ENCODE data around the gene CATSPERE. TPM values are rescaled to one million over a fixed set of nuclear protein-coding genes. Genes with fewer than 3 reads are reported as not detected.

Gene CATSPERE
- total RNA-seq, 1 experiment from 2014 or later: 1.2 TPM

- no peak for DNase-seq
Observed at GRCh38 chr1:244545511-244545910, 84.4 kb downstream of the CATSPERE start.

GRCh38 chr1:244548558-244549115 lies 87.6 kb downstream of the CATSPERE start:
- no peak overlapping the region for H2AFZ ChIP-seq
- no peak for DNase-seq
- H3K79me2 ChIP-seq (ENCODE audit: low read depth): no peaks in the 10 kb centered on the region
- TF ChIP-seq EZH2 (IDR thresholded peaks at IDR 0.05; ENCODE audit: low read depth) (no peak), CTCF (conservative IDR thresholded peaks at IDR 0.05) (no peak)
- H3K9me3 ChIP-seq (ENCODE audit: insufficient read depth, low read depth): peaks cover 4% of the 10 kb centered on the region; the same call in 1 of the 2 replicates
- no TSS peak for BruUV-seq (replicated peaks)
- no peak overlapping the region for H3K4me3 ChIP-seq
- no peaks in the 10 kb centered on the region for H3K9me2 ChIP-seq (ENCODE audit: insufficient read depth)
- POLR2A ChIA-PET (ENCODE audit: unreplicated experiment): no interaction called here
- no peaks in the 10 kb centered on the region for H3K27me3 ChIP-seq (ENCODE audit: insufficient read depth, low read depth)
- H3F3A ChIP-seq (ENCODE audit: insufficient read depth, low read depth): peaks cover 8% of the 10 kb centered on the region; the same call in 1 of the 2 replicates
- CTCF ChIA-PET: no interaction called here
- no peaks in the 10 kb centered on the region for H4K20me1 ChIP-seq (ENCODE audit: insufficient read depth)
- no peak overlapping the region for H3K27ac ChIP-seq
- H3K36me3 ChIP-seq (ENCODE audit: low read depth): no peaks in the 10 kb centered on the region
- intact Hi-C loops (cut with micrococcal nuclease; ENCODE audit: unreplicated experiment): no loop called here
- H3K4me2 ChIP-seq: no peak overlapping the region
- peaks cover 5% of the 10 kb centered on the region; the same call in 1 of the 2 replicates for H3K4me1 ChIP-seq (replicated peaks; ENCODE audit: insufficient read depth)

More at GRCh38 chr1:244545511-244545910, 84.4 kb downstream of the CATSPERE start:
- Histone ChIP-seq H2AFZ (no peak overlapping the region), H3K4me1 (replicated peaks; ENCODE audit: insufficient read depth) (no peaks in the 10 kb centered on the region), H4K20me1 (ENCODE audit: insufficient read depth) (no peaks in the 10 kb centered on the region), H3K4me2 (no peak overlapping the region), H3K4me3 (no peak overlapping the region), H3K9me3 (ENCODE audit: insufficient read depth, low read depth) (peaks cover 4% of the 10 kb centered on the region; the same call in 1 of the 2 replicates), H3K9me2 (ENCODE audit: insufficient read depth) (no peaks in the 10 kb centered on the region), H3K79me2 (ENCODE audit: low read depth) (no peaks in the 10 kb centered on the region), H3K36me3 (ENCODE audit: low read depth) (no peaks in the 10 kb centered on the region), H3K27ac (no peak overlapping the region), H3F3A (ENCODE audit: insufficient read depth, low read depth) (no peaks in the 10 kb centered on the region), H3K27me3 (ENCODE audit: insufficient read depth, low read depth) (no peaks in the 10 kb centered on the region)
- intact Hi-C loops (cut with micrococcal nuclease; ENCODE audit: unreplicated experiment): no loop called here
- no peak for TF ChIP-seq CTCF (conservative IDR thresholded peaks at IDR 0.05)
- TF ChIP-seq EZH2 (IDR thresholded peaks at IDR 0.05; ENCODE audit: low read depth): no peak
- BruUV-seq (replicated peaks): no TSS peak
- CTCF ChIA-PET: no interaction called here
- POLR2A ChIA-PET (ENCODE audit: unreplicated experiment): no interaction called here

GRCh38 chr1:244552336-244552735 lies 91.3 kb downstream of the CATSPERE start:
- Histone ChIP-seq H3K4me2 (peak overlapping the region; percentile 51; the same call in 1 of the 2 replicates), H3K4me1 (replicated peaks; ENCODE audit: insufficient read depth) (peaks cover 5% of the 10 kb centered on the region; the same call in 1 of the 2 replicates), H3K27ac (no peak overlapping the region), H3K27me3 (ENCODE audit: insufficient read depth, low read depth) (no peaks in the 10 kb centered on the region), H4K20me1 (ENCODE audit: insufficient read depth) (no peaks in the 10 kb centered on the region), H3K79me2 (ENCODE audit: low read depth) (no peaks in the 10 kb centered on the region), H3F3A (ENCODE audit: insufficient read depth, low read depth) (peaks cover 8% of the 10 kb centered on the region; the same call in 1 of the 2 replicates), H3K4me3 (no peak overlapping the region), H3K9me2 (ENCODE audit: insufficient read depth) (no peaks in the 10 kb centered on the region), H3K36me3 (ENCODE audit: low read depth) (no peaks in the 10 kb centered on the region), H3K9me3 (ENCODE audit: insufficient read depth, low read depth) (peaks cover 4% of the 10 kb centered on the region; the same call in 1 of the 2 replicates), H2AFZ (0 out of 2 replicates have a peak overlapping the region, but pooled peaks have one; percentile 43)
- TF ChIP-seq EZH2 (IDR thresholded peaks at IDR 0.05; ENCODE audit: low read depth): no peak
- DNase-seq: peak in 1 of 2 experiments; percentile 91
- CTCF ChIA-PET: no interaction called here
- BruUV-seq (replicated peaks): no TSS peak
- POLR2A ChIA-PET (ENCODE audit: unreplicated experiment): no interaction called here
- intact Hi-C loops (cut with micrococcal nuclease; ENCODE audit: unreplicated experiment): no loop called here
